Cortex of kidney (tissue), 1 donor: ENCODE measurements around the gene NAT10.

Source experiments
- DNase-seq: peaks from one replicate; lab custom pipeline; 2025; lab: John Stamatoyannopoulos, UW

NAT10 gene

DNA sequence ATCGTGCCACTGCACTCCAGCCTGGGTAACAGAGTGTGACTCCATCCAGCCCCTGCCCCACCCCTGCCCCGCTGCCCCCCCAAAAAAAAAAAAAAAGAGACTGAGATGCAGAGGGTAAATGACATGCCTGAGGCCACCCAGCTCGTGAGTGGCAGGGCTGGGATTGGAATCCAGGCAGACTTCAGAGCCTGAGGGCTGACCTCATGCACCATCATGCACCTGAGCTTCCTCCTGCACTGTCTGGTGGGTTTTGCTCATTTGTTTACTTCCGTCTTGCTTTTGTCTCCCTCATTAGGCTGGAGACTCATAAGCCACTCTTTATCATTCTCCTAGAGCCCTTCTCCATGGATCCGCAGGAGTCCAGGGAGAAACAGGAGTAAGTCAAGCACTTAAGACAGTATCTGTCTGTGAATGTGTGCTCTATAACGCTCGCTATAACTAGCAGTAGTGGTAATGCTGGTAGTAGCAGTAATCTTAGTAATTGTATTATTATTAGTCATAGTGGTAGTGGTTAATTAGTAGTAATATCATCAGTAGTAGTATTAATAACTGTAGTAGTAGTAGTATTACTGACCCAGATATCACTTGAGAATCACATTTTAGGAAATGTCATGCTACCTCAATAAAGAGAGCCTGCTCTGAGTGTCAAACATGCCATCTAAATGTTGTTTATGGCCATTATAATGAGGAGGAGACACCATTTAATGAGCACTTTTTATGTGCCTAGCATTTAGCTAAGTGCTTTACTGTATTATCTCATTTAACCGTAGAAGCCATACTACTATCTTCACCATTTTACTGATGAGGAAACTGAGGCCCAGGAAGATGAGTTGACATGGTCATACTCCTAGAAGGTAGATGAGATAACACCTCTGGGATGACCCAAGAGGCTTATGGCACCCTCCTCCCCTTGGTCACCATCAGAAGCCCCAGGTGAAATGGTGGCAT is 85.0 kb downstream of the NAT10 start:
- no peak for DNase-seq

DNA sequence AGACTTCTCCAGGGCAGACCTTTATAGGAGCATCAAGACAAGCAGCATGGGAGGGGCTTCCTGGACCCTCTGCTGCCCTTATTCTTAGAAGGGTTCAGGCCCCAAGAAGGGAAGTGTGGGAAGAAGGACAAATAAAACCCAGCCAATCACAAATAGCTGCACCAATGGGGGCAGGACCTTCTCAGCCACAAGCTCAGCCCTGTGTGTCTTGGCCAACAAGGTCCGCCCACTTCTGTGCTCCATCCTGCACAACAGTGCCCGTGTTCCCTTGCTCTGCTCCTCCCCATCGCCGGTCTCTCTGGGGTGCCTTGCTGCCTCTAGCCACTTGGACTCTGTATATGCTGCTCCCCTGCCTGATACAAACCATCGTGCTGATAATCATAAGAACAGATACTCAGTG is 86.1 kb downstream of the NAT10 start:
- no peak for DNase-seq

GRCh38 chr11:34192481-34193401 is 87.3 kb downstream of the NAT10 start:
- DNase-seq = no peak

GRCh38 chr11:34194576-34195335 is 89.3 kb downstream of the NAT10 start:
- no peak for DNase-seq
